CD4-positive, alpha-beta T cell treated with Interleukin-6 at 100 ng/mL for 8 hours (primary cell): ENCODE measurements around the gene KLF12.

ENCODE experiments used
- DNase-seq: peaks from one replicate; pipeline ENCODE4 v3.0.0-alpha.2; 2020; ENCODE audit warnings: mixed read lengths, low spot score

Gene KLF12

GRCh38 chr13:74103970-74104555 lies 30.1 kb downstream of the KLF12 start:
- no peak for DNase-seq

DNA sequence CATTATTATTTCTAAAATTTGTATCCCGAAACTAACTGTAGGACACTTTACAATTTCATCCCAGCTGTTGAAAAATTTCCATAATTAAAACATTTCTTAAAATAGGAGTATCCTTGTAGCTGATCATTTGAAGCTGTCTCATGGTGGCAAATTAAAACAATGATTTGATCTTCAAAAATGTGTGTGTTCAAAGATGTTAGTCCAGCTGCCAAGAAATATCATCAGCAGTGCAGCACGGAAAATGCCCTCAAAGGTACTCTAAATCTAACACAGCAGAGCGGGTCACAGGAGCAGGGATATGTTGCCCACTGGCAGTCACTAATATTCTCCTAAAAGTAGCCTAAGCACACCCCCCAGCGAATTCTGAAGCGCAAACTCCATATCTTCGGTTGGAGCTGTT lies 31.0 kb downstream of the KLF12 start:
- DNase-seq, result no peak

- no peak for DNase-seq
These were observed 31.5 kb downstream of the KLF12 start for GRCh38 chr13:74102691-74103090.

DNA sequence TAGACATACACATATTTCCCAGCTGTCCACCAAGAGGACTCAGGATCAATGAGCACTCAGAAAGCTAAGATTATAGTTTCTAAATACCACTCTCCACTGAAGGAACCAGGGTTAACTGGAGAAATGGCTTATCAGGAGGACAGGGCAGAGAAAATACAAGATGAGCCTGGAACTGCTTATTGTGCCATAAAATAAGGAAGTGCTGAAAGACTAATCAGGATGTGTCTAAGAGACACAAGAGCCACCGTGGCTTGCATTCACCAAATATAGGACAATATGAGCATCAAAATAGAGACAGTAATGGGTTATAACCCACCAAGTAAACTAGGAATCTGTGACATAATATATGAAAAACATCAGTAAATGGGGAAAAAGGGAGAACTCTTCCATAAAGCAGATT lies 32.8 kb downstream of the KLF12 start:
- DNase-seq, result no peak

DNA sequence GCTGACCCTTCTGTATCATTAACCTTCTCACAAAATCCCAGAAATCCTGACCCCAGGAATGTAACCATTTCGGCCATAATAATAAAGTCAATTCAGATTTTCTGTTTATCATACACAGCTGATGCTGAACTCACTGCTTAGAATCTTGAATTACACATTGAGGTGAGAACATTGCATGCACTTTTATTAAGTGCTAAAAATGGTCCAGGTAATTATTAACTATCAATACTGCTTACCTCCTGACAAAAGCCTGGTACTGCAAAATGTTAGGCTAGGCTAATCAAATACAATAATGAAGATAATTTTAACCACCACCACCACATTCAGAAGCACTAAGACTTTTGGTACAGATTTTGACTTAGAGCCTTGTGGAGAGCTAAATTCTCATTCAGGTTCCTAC lies 36.1 kb downstream of the KLF12 start:
- no peak for DNase-seq

DNA sequence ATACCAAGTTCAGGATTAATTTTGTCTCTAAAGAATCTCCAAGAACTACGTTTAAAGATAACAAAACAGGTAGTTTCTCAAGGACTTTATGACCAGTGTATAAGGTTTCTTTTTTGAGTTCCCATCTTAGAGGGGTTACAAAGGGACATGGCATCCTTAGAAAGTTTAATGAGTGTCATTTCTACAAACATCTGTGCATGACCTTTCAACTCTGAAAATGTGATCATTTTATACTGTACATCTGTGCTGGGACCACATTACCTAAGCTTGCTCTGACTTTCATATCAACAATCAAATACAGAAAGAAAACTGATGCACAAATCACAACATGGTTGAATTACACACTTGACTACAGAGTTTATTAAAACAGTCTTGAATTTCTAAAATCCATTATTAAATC lies 37.1 kb downstream of the KLF12 start:
- no peak for DNase-seq

GRCh38 chr13:74093691-74094090 lies 40.5 kb downstream of the KLF12 start:
- DNase-seq, result no peak

DNA sequence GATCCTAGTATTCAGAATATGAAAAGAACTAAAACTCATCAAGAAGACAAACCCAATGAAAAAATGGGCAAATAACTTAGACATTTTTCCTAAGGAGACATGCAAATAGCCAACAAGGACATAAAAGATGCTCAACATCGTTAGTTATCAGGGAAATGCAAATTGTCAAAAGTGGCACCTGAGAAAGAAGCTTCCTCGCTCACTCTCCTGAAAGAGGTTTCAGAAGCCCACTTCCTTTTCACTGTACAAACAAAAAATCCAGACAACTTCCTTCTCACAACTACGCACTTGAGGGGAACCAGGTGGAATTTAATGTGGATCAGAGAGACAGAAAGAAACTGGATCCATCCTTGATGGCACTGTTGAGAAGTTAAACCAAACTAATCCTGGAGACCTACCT lies 41.5 kb downstream of the KLF12 start:
- DNase-seq, result no peak

- no peak for DNase-seq
These were observed 43.2 kb downstream of the KLF12 start for GRCh38 chr13:74090869-74091605.

DNA sequence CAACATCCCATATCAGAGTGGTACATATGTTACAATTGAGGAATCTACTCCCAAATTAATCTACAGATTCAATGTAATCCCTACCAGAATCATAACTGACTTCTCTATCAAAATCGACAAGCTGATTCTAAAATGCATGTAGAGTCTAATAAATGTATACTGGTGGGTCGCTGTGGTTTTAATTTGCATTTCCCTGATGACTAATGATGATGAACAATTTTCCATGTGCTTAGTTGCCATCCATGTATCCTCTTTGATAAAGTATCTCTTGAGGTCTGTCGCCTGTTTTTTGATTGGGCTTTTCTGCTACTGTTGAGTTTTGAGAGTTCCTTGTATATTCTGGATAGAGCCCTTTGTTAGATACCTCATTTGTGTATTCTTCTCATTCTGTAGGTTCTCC lies 43.8 kb downstream of the KLF12 start:
- no peak for DNase-seq

GRCh38 chr13:74087357-74087756 lies 46.8 kb downstream of the KLF12 start:
- no peak for DNase-seq
